Tibial artery (tissue), 4 donors: ENCODE results near the gene SH3PXD2B.

Experiments used
- DNase-seq, 2 donors: peaks; one replicate each; pipeline ENCODE4 v3.0.0-alpha.2; 2019
- H3K27ac ChIP-seq, 2 donors: fragments of 200-600 bp; sonication (generic) in 1 of 2; 1 replicate in 1 of 2; 2 replicates in 1 of 2; pipeline ENCODE4 v1.5.1; 2018 to 2019; ENCODE audit warnings: mild to moderate bottlenecking in 1 of 2
- H3K27me3 ChIP-seq, 2 donors: fragments of 200-600 bp; sonication (generic) in 1 of 2; one replicate each; pipeline versions ENCODE4 v1.5.1 to v1.6.0; 2016 to 2019
- H3K36me3 ChIP-seq, 3 donors: fragments of 200-600 bp; sonication (generic) in 2 of 3; one replicate each; pipeline ENCODE4 v1.5.1; 2016 to 2019; ENCODE audit warnings: mild to moderate bottlenecking in 2 of 3
- H3K4me1 ChIP-seq, 4 donors: fragments of 200-600 bp; sonication (generic) in 2 of 4; 1 replicate in 3 of 4; 2 replicates in 1 of 4; pipeline ENCODE4 v1.5.1; 2016 to 2019
- H3K4me3 ChIP-seq, 2 donors: fragments of 200-600 bp; sonication (generic) in 1 of 2; 1 replicate in 1 of 2; 2 replicates in 1 of 2; pipeline ENCODE4 v1.5.1; 2018 to 2019; ENCODE audit warnings: mild to moderate bottlenecking in 2 of 2
- H3K9me3 ChIP-seq, 3 donors: fragments of 200-600 bp; sonication (generic) in 1 of 3; one replicate each; pipeline ENCODE4 v1.5.1; 2016 to 2019
- CTCF ChIP-seq, 2 experiments: fragments of 200-600 bp in 1 of 2; fragments of 450-650 bp in 1 of 2; IDR thresholded peaks; one replicate each; pipeline ENCODE4 v1.5.1; 2017 to 2019; ENCODE audit warnings: antibody characterized with exemption in 2 of 2, mild to moderate bottlenecking in 1 of 2, moderate library complexity in 1 of 2
- intact Hi-C: fragments of 100-400 bp; cut with DNase I; formaldehyde crosslinking; loops from one replicate; pipeline ENCODE4 v1.15.0; 2023; ENCODE audit warnings: low total_unique reads

Gene SH3PXD2B

DNA sequence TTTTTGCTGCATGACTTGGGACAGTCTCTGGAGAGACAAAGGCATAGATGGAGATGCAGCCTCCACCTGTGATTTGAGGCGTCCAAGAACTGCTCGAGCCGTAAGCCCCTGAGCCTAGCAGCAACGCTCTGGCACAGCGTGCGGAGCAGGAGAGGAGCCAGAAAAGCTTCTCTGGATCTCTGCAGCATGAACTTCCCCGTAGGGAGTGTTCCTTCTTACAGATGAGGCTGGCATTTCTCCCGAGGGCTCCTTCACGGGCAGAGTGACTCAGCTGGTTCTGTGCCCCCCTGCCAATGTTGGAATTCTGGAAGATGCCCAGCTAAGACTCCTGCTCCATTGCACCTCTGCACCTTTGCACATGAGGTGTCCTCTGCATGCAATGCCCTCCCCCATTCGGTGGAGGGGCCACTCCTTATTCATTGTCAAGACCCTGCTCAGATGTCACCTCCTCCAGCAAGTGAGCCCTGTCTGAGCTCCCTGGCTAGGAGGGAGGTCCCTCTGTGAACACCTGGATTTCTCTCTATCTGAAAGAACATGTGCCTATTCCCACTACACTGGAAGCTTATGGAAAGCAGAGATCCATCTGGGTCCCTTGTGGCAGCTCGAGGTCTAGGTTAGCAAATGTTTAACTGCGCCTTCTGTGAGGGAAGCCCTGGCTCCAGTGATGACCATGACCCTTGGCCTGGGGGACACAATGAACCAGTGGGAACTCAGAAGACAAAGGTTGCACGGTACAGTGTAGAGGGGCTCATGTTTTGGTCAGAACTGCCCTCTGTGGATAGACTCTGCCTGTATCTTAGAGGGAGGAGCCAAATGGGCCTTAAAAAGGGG is 39.6 kb downstream of the SH3PXD2B start:
- Histone ChIP-seq H3K4me3 (no peak overlapping the region), H3K4me1 (peaks cover 0 to 78% (median 58%) of the 10 kb centered on the region in 4 donors), H3K9me3 (no peaks in the 10 kb centered on the region), H3K27ac (peak overlapping the region; percentile 18 to 48), H3K27me3 (no peaks in the 10 kb centered on the region), H3K36me3 (no peaks in the 10 kb centered on the region)
- intact Hi-C loops: no loop called here
- TF ChIP-seq CTCF (IDR thresholded peaks at IDR 0.05): no peak
- peak; percentile 82 to 91 for DNase-seq

- Histone ChIP-seq H3K4me1 (peaks cover 0 to 67% (median 47%) of the 10 kb centered on the region in 4 donors), H3K36me3 (no peaks in the 10 kb centered on the region), H3K27me3 (no peaks in the 10 kb centered on the region), H3K4me3 (no peak overlapping the region), H3K27ac (peak overlapping the region; percentile 25 to 43), H3K9me3 (no peaks in the 10 kb centered on the region)
- no peak for TF ChIP-seq CTCF (IDR thresholded peaks at IDR 0.05)
- intact Hi-C loops: no loop called here
- DNase-seq: no peak
These were observed 40.6 kb downstream of the SH3PXD2B start for GRCh38 chr5:172413601-172414171.

- Histone ChIP-seq H3K4me1 (peaks cover 0 to 63% (median 40%) of the 10 kb centered on the region in 4 donors), H3K27ac (peak overlapping the region; percentile 25 to 43), H3K4me3 (no peak overlapping the region), H3K36me3 (no peaks in the 10 kb centered on the region), H3K27me3 (no peaks in the 10 kb centered on the region), H3K9me3 (no peaks in the 10 kb centered on the region)
- TF ChIP-seq CTCF (IDR thresholded peaks at IDR 0.05): no peak
- DNase-seq: peak; percentile 94 to 95
- intact Hi-C loops: no loop called here
These were observed 41.5 kb downstream of the SH3PXD2B start for GRCh38 chr5:172412724-172413286.

DNA sequence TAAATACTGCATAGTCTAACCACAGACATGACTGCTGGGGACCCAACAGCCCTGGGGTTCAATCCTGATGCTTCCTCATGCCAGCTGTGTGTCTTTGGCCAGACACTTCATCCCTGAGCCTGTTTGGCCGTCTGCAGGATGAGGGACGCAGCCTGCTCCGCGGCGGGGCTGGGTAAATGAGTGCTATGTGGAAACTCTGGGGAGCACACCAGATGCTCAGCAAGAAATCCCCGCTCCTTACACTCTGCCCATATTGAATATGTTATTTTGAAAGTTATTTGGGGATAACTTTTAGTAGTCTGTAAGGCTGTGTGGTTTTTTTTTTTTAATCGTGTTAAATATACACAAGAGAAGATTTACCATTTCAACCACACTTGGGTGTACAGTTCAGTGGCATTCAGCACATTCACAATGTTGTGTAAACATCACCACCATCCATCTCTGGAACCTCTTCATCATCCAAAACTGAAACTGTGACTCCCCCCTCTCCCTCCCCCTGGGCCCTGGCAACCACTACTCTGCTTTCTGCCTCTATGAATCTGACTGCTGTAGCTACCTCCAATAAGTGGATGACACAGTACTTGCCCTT is 42.7 kb downstream of the SH3PXD2B start:
- H3K9me3 ChIP-seq: no peaks in the 10 kb centered on the region
- H3K27ac ChIP-seq: peak overlapping the region; percentile 30 to 41
- intact Hi-C loops: no loop called here
- no peak for DNase-seq
- H3K4me1 ChIP-seq: peaks cover 0 to 64% (median 41%) of the 10 kb centered on the region in 4 donors
- H3K27me3 ChIP-seq: no peaks in the 10 kb centered on the region
- H3K4me3 ChIP-seq: no peak overlapping the region
- no peak for TF ChIP-seq CTCF (IDR thresholded peaks at IDR 0.05)
- no peaks in the 10 kb centered on the region for H3K36me3 ChIP-seq

DNA sequence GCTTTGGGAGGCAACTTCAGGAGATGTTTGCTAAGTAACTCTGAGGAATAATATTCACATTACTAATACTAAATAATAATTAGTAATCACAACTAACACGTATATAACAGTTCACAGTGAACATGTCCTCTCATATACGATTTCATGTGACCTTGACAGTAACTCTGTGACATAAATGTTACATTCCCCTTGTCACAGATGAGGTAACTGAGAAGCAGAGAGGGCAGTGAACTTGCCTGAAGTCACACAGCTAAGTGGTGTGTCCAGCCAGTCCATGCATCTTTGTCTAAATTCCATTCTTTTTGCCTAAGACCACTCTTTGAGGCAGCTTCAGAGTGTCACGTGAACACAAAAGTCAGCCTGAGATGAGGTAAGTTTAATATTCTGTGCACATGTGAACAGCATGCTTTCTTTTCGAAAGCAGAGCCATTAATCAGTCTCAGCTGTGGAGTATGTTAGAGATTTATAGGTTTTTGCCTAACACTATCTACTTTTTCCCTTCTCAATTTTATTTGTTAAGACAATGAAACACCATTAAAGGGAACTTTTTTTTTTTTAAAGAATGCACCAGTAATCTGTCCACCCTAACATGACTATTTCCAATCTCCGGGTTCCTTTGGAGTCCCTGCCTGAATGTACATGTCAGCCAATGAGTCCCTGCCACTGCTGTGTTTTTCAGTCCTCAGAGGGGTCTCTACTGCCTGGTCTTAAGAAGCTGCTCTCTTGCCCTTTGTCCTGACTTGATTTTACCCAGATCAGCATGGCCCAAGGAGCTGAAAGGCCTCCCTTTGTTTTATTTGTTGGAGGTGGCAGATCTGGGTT is 43.5 kb downstream of the SH3PXD2B start:
- intact Hi-C loops: no loop called here
- no peak for TF ChIP-seq CTCF (IDR thresholded peaks at IDR 0.05)
- Histone ChIP-seq H3K36me3 (no peaks in the 10 kb centered on the region), H3K27me3 (no peaks in the 10 kb centered on the region), H3K4me1 (peaks cover 0 to 64% (median 41%) of the 10 kb centered on the region in 4 donors), H3K4me3 (no peak overlapping the region), H3K27ac (peak overlapping the region; percentile 30 to 41), H3K9me3 (no peaks in the 10 kb centered on the region)
- no peak for DNase-seq
